Smooth muscle cell (in vitro differentiated cells): ENCODE measurements around the gene OTOF. TPM values are rescaled to one million over a fixed set of nuclear protein-coding genes. Genes with fewer than 3 reads are reported as not detected.

Experiments
- DNase-seq: peaks from one replicate; lab custom pipeline; 2025; ENCODE audit not compliant: unreplicated experiment; lab: John Stamatoyannopoulos, UW
- H2AFZ ChIP-seq: fragments of 200-600 bp; sonication (generic); 2 replicates; pipeline ENCODE4 v1.6.0; 2016; ENCODE audit warnings: antibody characterized with exemption, low read depth, mild to moderate bottlenecking
- H3F3A ChIP-seq: fragments of 200-600 bp; sonication (generic); 2 replicates; pipeline ENCODE4 v1.6.0; 2017; ENCODE audit warnings: antibody characterized with exemption, low read depth
- H3K27ac ChIP-seq: fragments of 200-600 bp; sonication (generic); 2 replicates; pipeline ENCODE4 v1.5.1; 2016; ENCODE audit warnings: low read depth, mild to moderate bottlenecking
- H3K27me3 ChIP-seq: fragments of 200-600 bp; sonication (generic); 2 replicates; pipeline ENCODE4 v1.6.1; 2016; ENCODE audit warnings: low read depth, mild to moderate bottlenecking
- H3K36me3 ChIP-seq: fragments of 200-600 bp; sonication (generic); 2 replicates; pipeline ENCODE4 v1.5.1; 2016; ENCODE audit warnings: low read depth
- H3K4me1 ChIP-seq: fragments of 200-600 bp; sonication (generic); 2 replicates; pipeline ENCODE4 v1.5.1; 2016; ENCODE audit warnings: low read depth
- H3K4me2 ChIP-seq: fragments of 200-600 bp; sonication (generic); 2 replicates; pipeline ENCODE4 v1.6.0; 2016; ENCODE audit warnings: mild to moderate bottlenecking
- H3K4me3 ChIP-seq: fragments of 200-600 bp; sonication (generic); 2 replicates; pipeline ENCODE4 v1.5.1; 2016; ENCODE audit warnings: mild to moderate bottlenecking
- H3K79me2 ChIP-seq: fragments of 200-600 bp; sonication (generic); 2 replicates; pipeline ENCODE4 v1.6.0; 2016; ENCODE audit warnings: low read depth, mild to moderate bottlenecking
- H3K9ac ChIP-seq: fragments of 200-600 bp; sonication (generic); 2 replicates; pipeline ENCODE4 v1.6.0; 2016; ENCODE audit warnings: low read depth
- H3K9me3 ChIP-seq: fragments of 200-600 bp; sonication (generic); replicated peaks from 2 replicates; pipeline ENCODE4 v1.5.1; 2016; ENCODE audit warnings: low read depth
- H4K20me1 ChIP-seq: fragments of 200-600 bp; sonication (generic); 2 replicates; pipeline ENCODE4 v1.6.0; 2016; ENCODE audit warnings: low read depth
- WGBS: methylation state at CpG from one replicate; pipeline ENCODE4 v1.1.7; 2016; ENCODE audit warnings: low lambda C conversion rate; 5-methylcytosine and 5-hydroxymethylcytosine counted together
- polyA plus RNA-seq: library from polyadenylated mRNA; unstranded; fragments of >200 nt; fragmentation: Nextera tagmentation; extraction: Ambion mirVana; gene quantifications from 2 replicates; pipeline ENCODE4 v1.2.1, GENCODE V29; 2016
- total RNA-seq: library from RNA; depleted of rRNA; stranded (reverse); fragments of >200 nt; gene quantifications from 2 replicates; pipeline ENCODE4 v1.2.3, GENCODE V29; 2014
- TF ChIP-seq, protein P1 (sequence below): fragments of 200-600 bp; sonication (generic); IDR thresholded peaks from 2 replicates; pipeline ENCODE4 v1.5.1; 2017; ENCODE audit warnings: borderline replicate concordance, mild to moderate bottlenecking, antibody characterized with exemption; ENCODE audit not compliant: insufficient read depth, poor library complexity, severe bottlenecking

OTOF gene
- total and polyA plus RNA-seq, 2 experiments from 2014 or later = 0.05 TPM; not detected in 1

DNA sequence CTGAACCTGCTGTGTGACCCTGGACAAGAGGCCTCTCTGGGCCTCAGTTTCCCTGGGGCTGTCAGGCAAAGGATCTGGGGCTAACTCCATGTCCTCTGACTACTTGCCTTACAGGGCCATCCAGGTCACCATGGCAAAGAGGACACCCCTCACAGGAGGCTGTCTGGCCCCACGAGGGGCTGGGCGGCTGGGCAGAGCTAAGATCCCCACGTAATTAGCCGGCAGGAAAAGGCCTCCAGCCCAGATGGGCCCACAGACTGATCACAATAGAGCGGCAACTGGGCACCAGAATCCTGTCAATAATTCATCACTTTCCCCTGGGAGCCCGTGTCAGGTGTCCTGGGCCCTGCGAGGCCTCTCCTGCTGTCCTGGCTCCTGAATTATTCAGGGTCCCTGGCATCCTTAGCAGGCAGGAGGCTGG, 44.8 kb upstream of the OTOF start:
- no peak for DNase-seq
- H3K9ac ChIP-seq = no peak overlapping the region
- no peaks in the 10 kb centered on the region for H3K9me3 ChIP-seq
- H3F3A ChIP-seq = no peaks in the 10 kb centered on the region
- no peaks in the 10 kb centered on the region for H3K79me2 ChIP-seq
- no peaks in the 10 kb centered on the region for H3K27me3 ChIP-seq
- H4K20me1 ChIP-seq = no peaks in the 10 kb centered on the region
- 93% methylated on average over 7 of the region's 7 CpGs for WGBS
- H2AFZ ChIP-seq = no peak overlapping the region
- no peak overlapping the region for H3K4me2 ChIP-seq
- peaks cover 7% of the 10 kb centered on the region for H3K4me1 ChIP-seq
- H3K4me3 ChIP-seq = no peak overlapping the region
- no peak overlapping the region for H3K27ac ChIP-seq
- TF ChIP-seq, protein P1, sequence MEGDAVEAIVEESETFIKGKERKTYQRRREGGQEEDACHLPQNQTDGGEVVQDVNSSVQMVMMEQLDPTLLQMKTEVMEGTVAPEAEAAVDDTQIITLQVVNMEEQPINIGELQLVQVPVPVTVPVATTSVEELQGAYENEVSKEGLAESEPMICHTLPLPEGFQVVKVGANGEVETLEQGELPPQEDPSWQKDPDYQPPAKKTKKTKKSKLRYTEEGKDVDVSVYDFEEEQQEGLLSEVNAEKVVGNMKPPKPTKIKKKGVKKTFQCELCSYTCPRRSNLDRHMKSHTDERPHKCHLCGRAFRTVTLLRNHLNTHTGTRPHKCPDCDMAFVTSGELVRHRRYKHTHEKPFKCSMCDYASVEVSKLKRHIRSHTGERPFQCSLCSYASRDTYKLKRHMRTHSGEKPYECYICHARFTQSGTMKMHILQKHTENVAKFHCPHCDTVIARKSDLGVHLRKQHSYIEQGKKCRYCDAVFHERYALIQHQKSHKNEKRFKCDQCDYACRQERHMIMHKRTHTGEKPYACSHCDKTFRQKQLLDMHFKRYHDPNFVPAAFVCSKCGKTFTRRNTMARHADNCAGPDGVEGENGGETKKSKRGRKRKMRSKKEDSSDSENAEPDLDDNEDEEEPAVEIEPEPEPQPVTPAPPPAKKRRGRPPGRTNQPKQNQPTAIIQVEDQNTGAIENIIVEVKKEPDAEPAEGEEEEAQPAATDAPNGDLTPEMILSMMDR = no peak
- H3K36me3 ChIP-seq = no peaks in the 10 kb centered on the region

DNA sequence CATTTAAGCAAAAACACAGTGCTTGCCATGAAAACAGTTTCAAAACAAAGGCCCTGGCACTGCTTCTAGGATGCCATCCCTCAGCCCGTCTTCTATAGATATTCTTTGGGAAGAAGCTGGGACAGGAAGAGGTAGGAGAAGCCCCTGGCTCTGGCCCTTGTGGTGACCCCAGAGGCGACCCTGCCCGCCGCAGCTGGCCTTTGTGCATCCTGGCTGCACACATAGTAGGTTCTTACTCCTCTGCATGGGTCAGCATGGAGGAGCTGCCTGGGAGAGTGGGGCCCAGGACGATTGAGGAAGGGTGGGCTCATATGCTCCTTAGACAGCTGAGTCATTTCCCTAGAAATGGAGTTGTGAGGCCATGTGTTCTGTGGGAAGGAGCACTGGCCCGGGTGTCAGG, 44.4 kb upstream of the OTOF start:
- 64% methylated on average over 6 of the region's 6 CpGs for WGBS
- Histone ChIP-seq H3K4me3 (no peak overlapping the region), H3K9ac (no peak overlapping the region), H3K36me3 (no peaks in the 10 kb centered on the region), H3K4me2 (peak overlapping the region; percentile 44), H3K9me3 (no peaks in the 10 kb centered on the region), H4K20me1 (no peaks in the 10 kb centered on the region), H3K27me3 (no peaks in the 10 kb centered on the region), H2AFZ (no peak overlapping the region), H3F3A (no peaks in the 10 kb centered on the region), H3K27ac (no peak overlapping the region), H3K79me2 (no peaks in the 10 kb centered on the region), H3K4me1 (peaks cover 7% of the 10 kb centered on the region)
- DNase-seq = no peak
- TF ChIP-seq, protein P1 = no peak

DNA sequence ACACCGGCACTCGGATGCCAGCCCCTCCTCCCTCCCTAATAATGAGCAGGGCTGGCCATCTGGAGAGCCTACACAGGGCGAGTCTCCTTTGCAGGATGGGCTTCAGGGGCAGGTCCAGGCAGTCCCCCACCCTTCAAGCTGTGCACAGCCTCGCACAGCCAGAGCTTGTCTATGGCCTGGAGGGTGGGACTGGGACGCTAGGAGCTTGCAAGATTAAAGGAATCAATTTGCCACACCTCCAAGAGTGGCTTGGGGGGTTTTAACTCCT, 43.9 kb upstream of the OTOF start:
- H3K79me2 ChIP-seq = no peaks in the 10 kb centered on the region
- H4K20me1 ChIP-seq = no peaks in the 10 kb centered on the region
- no peak overlapping the region for H3K27ac ChIP-seq
- H3K9ac ChIP-seq = no peak overlapping the region
- H3K36me3 ChIP-seq = no peaks in the 10 kb centered on the region
- WGBS = 42% methylated on average over 5 of the region's 5 CpGs
- DNase-seq = no peak
- no peaks in the 10 kb centered on the region for H3K27me3 ChIP-seq
- H3K4me1 ChIP-seq = peaks cover 7% of the 10 kb centered on the region
- H3K4me2 ChIP-seq = no peak overlapping the region
- TF ChIP-seq, protein P1 = no peak
- no peaks in the 10 kb centered on the region for H3F3A ChIP-seq
- no peak overlapping the region for H2AFZ ChIP-seq
- H3K4me3 ChIP-seq = no peak overlapping the region
- H3K9me3 ChIP-seq = no peaks in the 10 kb centered on the region

DNA sequence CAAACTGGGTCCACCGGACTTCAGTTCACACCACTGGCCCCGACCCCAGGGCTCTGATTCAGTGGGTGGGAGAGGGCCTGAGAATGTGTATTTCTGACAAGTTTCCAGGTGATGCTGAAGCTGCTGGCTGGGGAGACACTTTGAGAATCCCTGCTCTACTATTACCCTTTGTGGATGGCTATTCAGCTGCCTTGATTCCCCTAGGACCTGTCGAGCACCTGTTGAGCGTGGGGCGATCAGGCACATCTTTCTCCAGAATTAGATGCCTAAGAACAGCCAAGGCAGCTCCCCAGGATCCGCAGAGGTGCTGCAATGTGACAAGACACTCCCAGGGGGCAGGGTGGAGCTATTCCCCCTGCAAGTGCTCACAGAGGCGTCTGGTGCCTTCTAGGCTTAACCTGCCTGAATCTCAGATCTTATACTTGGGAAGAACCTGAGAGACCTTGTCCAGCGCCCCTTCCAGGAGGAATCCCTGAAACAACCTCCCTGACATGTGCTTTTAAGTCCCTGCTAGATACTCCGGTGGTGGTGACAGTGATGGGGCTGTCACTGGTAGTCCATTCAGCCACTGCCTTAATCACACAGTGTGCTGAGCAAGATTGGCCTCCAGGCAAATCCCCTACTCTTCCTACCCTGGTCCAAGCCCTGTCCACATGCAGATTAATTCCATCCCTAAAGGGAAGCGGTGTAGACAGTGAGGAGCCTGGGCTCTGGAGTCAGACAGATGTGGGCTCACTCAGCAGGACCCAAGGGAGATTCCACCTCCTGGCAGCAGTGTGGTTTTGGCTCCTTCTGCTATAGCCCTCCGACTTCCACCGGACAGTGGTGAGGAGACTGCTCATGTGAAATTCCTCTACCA, 43.4 kb upstream of the OTOF start:
- DNase-seq = no peak
- peaks cover 7% of the 10 kb centered on the region for H3K4me1 ChIP-seq
- WGBS = 66% methylated on average over 12 of the region's 12 CpGs
- H3K4me3 ChIP-seq = no peak overlapping the region
- H3F3A ChIP-seq = no peaks in the 10 kb centered on the region
- H3K9ac ChIP-seq = no peak overlapping the region
- TF ChIP-seq, protein P1 = peak; percentile 37
- H3K9me3 ChIP-seq = no peaks in the 10 kb centered on the region
- H3K36me3 ChIP-seq = no peaks in the 10 kb centered on the region
- no peaks in the 10 kb centered on the region for H4K20me1 ChIP-seq
- no peak overlapping the region for H3K4me2 ChIP-seq
- H3K27ac ChIP-seq = no peak overlapping the region
- no peaks in the 10 kb centered on the region for H3K79me2 ChIP-seq
- H3K27me3 ChIP-seq = no peaks in the 10 kb centered on the region
- H2AFZ ChIP-seq = no peak overlapping the region
